ENCODE measurements around the gene KIAA0232.

- TF ChIP-seq LEF1 (IDR thresholded peaks at IDR 0.05; ENCODE audit: borderline replicate concordance) (no peak), SP1 (IDR thresholded peaks at IDR 0.05) (no peak), FOXM1 (IDR thresholded peaks at IDR 0.05; ENCODE audit: borderline replicate concordance) (no peak), FOXK2 (IDR thresholded peaks at IDR 0.05) (no peak), BHLHE40 (IDR thresholded peaks at IDR 0.05; ENCODE audit: borderline replicate concordance) (no peak), HDGF (IDR thresholded peaks at IDR 0.05; ENCODE audit: borderline replicate concordance) (no peak), CTBP1 (IDR thresholded peaks at IDR 0.05; ENCODE audit: borderline replicate concordance) (no peak), NFRKB (IDR thresholded peaks at IDR 0.05) (no peak), L3MBTL2 (conservative IDR thresholded peaks at IDR 0.05) (no peak), ARNT (IDR thresholded peaks at IDR 0.05) (no peak)
- TF ChIP-seq, protein P1, sequence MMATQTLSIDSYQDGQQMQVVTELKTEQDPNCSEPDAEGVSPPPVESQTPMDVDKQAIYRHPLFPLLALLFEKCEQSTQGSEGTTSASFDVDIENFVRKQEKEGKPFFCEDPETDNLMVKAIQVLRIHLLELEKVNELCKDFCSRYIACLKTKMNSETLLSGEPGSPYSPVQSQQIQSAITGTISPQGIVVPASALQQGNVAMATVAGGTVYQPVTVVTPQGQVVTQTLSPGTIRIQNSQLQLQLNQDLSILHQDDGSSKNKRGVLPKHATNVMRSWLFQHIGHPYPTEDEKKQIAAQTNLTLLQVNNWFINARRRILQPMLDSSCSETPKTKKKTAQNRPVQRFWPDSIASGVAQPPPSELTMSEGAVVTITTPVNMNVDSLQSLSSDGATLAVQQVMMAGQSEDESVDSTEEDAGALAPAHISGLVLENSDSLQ (IDR thresholded peaks at IDR 0.05): no peak
Measured at GRCh38 chr4:6777636-6778281, 4.8 kb upstream of the KIAA0232 start.

Measured in HEK293T (cell line).